Kidney epithelial cell (primary cell): ENCODE data around the gene KISS1. TPM values are rescaled to one million over a fixed set of nuclear protein-coding genes. Genes with fewer than 3 reads are reported as not detected.

Experiments
- DNase-seq: peaks from one replicate; pipeline ENCODE4 v3.0.0-alpha.2; 2010; ENCODE audit warnings: low read depth
- H3K27me3 ChIP-seq: 2 replicates; pipeline ENCODE4 v1.6.0; 2011; ENCODE audit warnings: low read length; ENCODE audit not compliant: control insufficient read depth, insufficient read depth
- H3K36me3 ChIP-seq: 2 replicates; pipeline ENCODE4 v1.5.1; 2011; ENCODE audit warnings: low read length; ENCODE audit not compliant: control insufficient read depth, insufficient read depth
- H3K4me3 ChIP-seq: 2 replicates; pipeline ENCODE4 v1.5.1; 2011; ENCODE audit warnings: low read depth, mild to moderate bottlenecking, control low read depth, low read length
- total RNA-seq: library from RNA; depleted of rRNA; stranded (reverse); fragments of >200 nt; gene quantifications from 2 replicates; pipeline ENCODE4 v1.2.3, GENCODE V29; 2015
- TF ChIP-seq, protein P1 (sequence below): IDR thresholded peaks from 2 replicates; pipeline ENCODE4 v1.5.1; 2011; ENCODE audit warnings: mild to moderate bottlenecking, moderate library complexity, low read length, control low read depth, inconsistent platforms; ENCODE audit not compliant: insufficient read depth, poor library complexity, severe bottlenecking

KISS1 gene
- total RNA-seq, 1 donor from 2014 or later = 3.9 TPM

DNA sequence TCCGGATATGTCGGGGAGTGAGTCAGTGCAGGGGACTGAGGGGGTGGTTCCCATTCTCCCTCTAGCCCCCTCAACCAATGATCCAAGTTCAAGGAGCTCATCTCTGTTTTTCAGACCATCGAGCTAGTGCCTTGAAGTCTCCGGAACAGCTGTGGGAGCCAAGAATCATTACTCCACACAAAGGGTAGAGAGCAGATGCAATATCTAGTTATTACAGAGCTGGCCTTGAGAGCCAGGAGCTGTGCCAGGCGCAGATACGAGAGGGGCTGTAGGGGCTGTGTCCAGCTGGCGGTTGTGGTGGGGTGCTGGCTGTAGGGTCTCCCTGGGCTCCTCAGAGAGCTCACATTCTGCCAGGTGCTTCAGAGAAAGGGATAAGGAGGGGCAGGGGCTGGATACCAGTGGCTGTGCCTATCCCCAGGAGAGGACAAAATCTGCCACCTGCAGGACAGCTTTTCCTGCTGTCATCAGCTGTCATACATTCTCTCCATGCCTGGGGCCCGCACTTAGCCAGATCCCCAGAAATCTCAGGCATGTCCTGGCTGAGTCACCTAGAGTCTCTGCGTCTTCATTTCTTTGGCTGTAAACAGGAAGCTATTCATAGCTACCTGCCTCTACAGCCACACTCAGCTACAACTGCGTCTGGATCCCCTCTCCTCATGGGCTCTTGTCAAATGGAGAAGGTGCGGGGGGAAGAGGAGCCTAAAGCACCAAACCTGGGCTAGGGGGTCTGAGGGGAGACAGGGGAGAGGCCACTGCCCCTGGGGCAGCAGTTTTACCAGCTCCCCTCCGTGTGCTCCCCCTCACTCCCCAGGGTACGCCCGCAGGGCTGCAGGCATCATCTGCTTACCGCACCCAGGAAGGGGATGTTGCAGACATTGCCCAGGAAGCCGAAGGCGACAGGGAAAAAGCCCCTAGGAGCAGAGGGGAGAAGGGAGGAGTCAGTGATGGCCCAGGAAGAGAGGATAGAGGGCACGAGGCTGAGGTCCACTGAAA, 2.4 kb upstream of the KISS1 start:
- Histone ChIP-seq H3K27me3 (no peaks in the 10 kb centered on the region), H3K36me3 (no peaks in the 10 kb centered on the region), H3K4me3 (no peak overlapping the region)
- TF ChIP-seq, protein P1, sequence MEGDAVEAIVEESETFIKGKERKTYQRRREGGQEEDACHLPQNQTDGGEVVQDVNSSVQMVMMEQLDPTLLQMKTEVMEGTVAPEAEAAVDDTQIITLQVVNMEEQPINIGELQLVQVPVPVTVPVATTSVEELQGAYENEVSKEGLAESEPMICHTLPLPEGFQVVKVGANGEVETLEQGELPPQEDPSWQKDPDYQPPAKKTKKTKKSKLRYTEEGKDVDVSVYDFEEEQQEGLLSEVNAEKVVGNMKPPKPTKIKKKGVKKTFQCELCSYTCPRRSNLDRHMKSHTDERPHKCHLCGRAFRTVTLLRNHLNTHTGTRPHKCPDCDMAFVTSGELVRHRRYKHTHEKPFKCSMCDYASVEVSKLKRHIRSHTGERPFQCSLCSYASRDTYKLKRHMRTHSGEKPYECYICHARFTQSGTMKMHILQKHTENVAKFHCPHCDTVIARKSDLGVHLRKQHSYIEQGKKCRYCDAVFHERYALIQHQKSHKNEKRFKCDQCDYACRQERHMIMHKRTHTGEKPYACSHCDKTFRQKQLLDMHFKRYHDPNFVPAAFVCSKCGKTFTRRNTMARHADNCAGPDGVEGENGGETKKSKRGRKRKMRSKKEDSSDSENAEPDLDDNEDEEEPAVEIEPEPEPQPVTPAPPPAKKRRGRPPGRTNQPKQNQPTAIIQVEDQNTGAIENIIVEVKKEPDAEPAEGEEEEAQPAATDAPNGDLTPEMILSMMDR = peak; percentile 13
- peak; percentile 75 for DNase-seq

DNA sequence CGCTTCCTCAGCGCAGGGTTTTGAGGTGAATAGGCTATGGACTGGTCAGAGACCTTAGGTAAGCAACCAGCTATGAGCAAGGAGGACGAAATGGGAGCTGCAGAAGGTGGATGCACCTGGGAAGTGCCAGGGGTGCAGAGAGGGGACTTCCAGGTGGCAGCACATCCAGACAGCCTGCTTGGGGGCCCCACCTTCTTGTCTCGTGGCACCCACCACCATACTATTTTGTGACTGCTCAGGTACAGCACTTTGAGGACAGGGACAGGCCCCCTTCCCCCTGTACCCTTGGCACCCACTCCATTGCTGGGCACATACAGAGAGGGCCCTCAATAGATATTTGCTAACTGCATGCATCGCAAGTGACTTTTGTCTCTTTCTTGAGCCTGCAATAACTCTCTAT, 777 bp upstream of the KISS1 start:
- TF ChIP-seq, protein P1 = no peak
- no peaks in the 10 kb centered on the region for H3K27me3 ChIP-seq
- no peak for DNase-seq
- H3K4me3 ChIP-seq = no peak overlapping the region
- H3K36me3 ChIP-seq = no peaks in the 10 kb centered on the region

GRCh38 chr1:204194771-204195170, 1.5 kb downstream of the KISS1 start:
- no peak for DNase-seq
- Histone ChIP-seq H3K36me3 (no peaks in the 10 kb centered on the region), H3K4me3 (no peak overlapping the region), H3K27me3 (no peaks in the 10 kb centered on the region)
- TF ChIP-seq, protein P1 = no peak

DNA sequence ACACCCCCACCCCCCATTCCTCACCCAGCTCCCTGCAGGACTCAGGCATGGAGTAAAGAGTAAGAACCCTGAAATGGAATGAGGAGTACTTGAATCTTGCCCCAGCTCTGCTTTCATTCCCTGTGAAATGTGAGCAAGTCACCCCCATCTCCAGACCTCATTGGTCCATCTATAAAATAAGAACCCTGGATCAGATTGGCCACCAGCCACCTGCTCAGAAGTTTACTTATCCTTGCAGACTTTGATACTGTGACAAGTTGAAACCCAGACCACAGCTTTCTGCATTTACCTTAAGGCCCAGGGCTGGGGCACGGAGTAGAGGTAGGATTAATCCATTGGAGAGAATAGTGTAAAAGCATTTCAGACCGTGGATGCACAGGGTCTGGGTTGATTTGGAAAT, 2.2 kb downstream of the KISS1 start:
- Histone ChIP-seq H3K27me3 (no peaks in the 10 kb centered on the region), H3K4me3 (no peak overlapping the region), H3K36me3 (no peaks in the 10 kb centered on the region)
- DNase-seq = no peak
- TF ChIP-seq, protein P1 = no peak

- TF ChIP-seq, protein P1 = no peak
- Histone ChIP-seq H3K36me3 (no peaks in the 10 kb centered on the region), H3K27me3 (no peaks in the 10 kb centered on the region), H3K4me3 (no peak overlapping the region)
- DNase-seq = no peak
These were observed 3.5 kb downstream of the KISS1 start for GRCh38 chr1:204192589-204193352.
